SH-SY5Y (cell line): Measurements from ENCODE around the gene ADNP2.

Experiments used
- GATA2 ChIP-seq: IDR thresholded peaks from 2 replicates; pipeline ENCODE4 v1.6.1; 2011; ENCODE audit warnings: mild to moderate bottlenecking, low read depth, low read length
- GATA3 ChIP-seq: IDR thresholded peaks from 2 replicates; pipeline ENCODE4 v1.6.1; 2011; ENCODE audit warnings: low read depth, mild to moderate bottlenecking, low read length, moderate library complexity

ADNP2 gene

GRCh38 chr18:80168346-80168745, 59.3 kb downstream of the ADNP2 start:
- TF ChIP-seq GATA3 (no peak), GATA2 (no peak)

- TF ChIP-seq GATA3 (no peak), GATA2 (no peak)
Observed at GRCh38 chr18:80168982-80169381, 59.9 kb downstream of the ADNP2 start.

GRCh38 chr18:80169607-80170006, 60.5 kb downstream of the ADNP2 start:
- TF ChIP-seq GATA2, result no peak
- no peak for TF ChIP-seq GATA3

- TF ChIP-seq GATA2, result no peak
- no peak for TF ChIP-seq GATA3
Observed at GRCh38 chr18:80170395-80171053, 61.5 kb downstream of the ADNP2 start.

GRCh38 chr18:80171054-80171872, 62.2 kb downstream of the ADNP2 start:
- TF ChIP-seq GATA3 (no peak), GATA2 (no peak)

- TF ChIP-seq GATA2 (no peak), GATA3 (no peak)
Observed at GRCh38 chr18:80172056-80172455, 63.0 kb downstream of the ADNP2 start.

GRCh38 chr18:80173060-80173459, 64.0 kb downstream of the ADNP2 start:
- no peak for TF ChIP-seq GATA3
- no peak for TF ChIP-seq GATA2

GRCh38 chr18:80175451-80176204, 66.6 kb downstream of the ADNP2 start:
- TF ChIP-seq GATA3, result no peak
- no peak for TF ChIP-seq GATA2

GRCh38 chr18:80176334-80177073, 67.4 kb downstream of the ADNP2 start:
- no peak for TF ChIP-seq GATA2
- TF ChIP-seq GATA3, result no peak

GRCh38 chr18:80177128-80177527, 68.1 kb downstream of the ADNP2 start:
- no peak for TF ChIP-seq GATA3
- TF ChIP-seq GATA2, result no peak

GRCh38 chr18:80178935-80179818, 70.1 kb downstream of the ADNP2 start:
- TF ChIP-seq GATA2, result no peak
- TF ChIP-seq GATA3, result no peak

- TF ChIP-seq GATA2 (no peak), GATA3 (no peak)
Observed at GRCh38 chr18:80179857-80180558, 70.9 kb downstream of the ADNP2 start.

GRCh38 chr18:80180778-80181564, 71.9 kb downstream of the ADNP2 start:
- TF ChIP-seq GATA3 (no peak), GATA2 (no peak)
